ENCODE data around the gene FRMPD3.
"Not testable (repeated sequence)": the region's sequence is repeated elsewhere in the genome, so short reads cannot be mapped to it uniquely, and the experiment has no call there.

Gene FRMPD3
- total RNA-seq = 0 to 2.6 (median 0) reads per million in 17 experiments

DNA sequence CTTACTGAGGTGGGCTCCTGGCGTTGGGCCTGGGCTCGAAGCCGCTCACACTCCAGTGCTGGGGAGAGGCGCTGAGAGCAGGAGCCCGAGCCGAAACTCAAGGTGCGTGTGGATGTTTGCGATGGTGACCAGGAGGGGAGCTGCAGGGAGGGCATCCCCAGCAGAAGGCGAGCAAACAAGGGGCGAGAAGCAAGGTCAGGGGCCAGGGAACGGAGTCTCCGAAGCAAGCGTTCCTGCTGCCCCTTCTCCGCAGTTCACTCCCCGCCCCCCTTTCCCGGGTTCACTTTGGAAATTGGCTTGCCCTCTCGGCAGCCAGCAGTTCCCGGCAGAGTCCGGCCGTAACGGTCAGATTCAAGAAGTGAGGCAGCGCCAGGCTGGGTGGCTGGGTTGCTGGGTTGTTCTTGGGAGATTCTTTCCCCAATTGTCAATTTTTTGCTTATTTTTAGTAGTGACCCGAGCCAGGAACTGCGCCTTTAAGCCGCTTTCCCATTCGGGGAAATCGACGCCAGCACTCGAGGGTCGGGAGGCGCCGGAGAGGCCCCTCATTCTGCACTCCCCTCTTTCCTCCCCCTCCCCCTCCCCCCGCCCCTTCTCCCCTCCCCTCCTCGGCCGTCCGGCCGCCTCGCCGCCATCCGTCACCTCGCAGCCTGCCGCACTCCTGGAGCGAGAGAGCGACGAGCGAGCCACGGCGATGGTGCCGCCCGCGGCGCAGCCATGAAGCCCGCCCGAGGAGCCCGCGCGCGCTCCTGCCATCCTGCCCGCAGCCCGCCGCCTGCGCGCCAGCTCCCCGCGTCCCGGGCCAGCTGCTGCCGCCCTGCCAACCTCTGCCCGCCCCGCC is at the start of gene FRMPD3:
Gene FRMPD3 (plus strand): TSS at position 655 of the 838 bp plus-strand sequence. CDS start 76,937 bp downstream, outside the sequence.
- DNase-seq = peak in 1 of 4 experiments; percentile 2

DNA sequence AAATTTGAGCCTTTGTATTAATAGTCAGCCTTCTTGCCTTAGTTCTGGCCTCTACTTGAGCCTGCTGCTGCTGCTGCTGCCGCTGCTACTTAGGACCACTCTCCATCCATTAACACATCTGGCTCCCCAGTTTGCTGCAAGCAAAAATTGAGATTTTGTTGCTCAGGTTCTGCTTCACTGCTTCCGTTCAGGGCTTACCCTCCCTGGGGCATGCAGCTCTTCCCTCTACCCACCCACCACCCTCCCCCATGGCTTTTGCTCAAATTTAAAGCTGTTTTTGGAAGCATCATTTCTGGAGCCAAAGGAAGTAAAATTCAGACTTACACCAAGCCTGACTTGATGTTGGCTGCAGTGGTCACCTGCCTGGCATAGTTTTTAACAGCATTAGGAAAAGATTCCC is 28.9 kb upstream of the FRMPD3 start:
- DNase-seq = no peak

DNA sequence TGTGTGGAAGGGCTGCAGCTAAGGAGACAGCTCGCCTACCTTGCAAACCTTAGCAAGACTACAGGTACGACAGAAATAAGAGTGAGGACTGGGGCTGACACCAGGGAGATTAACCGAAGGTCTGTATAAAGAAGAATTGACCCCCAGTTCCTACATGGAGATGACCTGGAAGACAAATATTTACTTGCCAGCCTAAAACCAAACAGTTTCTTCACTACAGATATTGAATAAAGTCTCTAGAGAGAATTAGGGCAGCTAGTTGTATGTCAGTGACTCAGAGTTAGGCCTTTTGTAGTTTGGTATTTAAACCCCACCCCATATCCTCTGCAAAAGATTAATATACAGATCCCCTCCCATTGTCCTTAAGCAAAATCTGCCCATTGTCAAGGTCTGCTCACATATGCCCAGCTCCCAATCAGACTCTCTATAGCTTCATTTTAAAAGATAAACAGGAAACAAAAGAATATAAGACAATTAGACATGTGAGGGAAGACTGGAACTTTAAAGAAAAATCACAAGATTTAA is 28.1 kb upstream of the FRMPD3 start:
- no peak for DNase-seq

DNA sequence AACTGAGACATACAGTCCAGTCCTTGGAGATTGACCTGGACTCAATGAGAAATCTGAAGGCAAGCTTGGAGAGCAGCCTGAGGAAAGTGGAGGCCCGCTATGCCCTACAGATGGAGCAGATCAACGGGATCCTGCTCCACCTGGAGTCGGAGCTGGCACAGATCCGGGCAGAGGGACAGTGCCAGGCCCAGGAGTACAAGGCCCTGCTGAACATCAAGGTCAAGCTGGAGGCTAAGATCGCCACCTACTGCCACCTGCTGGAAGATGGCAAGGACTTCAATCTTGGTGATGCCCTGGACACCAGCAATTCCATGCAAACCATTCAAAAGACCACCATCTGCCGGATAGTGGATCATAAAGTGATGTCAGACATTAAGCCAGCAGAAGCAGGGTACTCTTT is 20.4 kb upstream of the FRMPD3 start:
- peak; percentile 37 to 51 (median 44) for DNase-seq

DNA sequence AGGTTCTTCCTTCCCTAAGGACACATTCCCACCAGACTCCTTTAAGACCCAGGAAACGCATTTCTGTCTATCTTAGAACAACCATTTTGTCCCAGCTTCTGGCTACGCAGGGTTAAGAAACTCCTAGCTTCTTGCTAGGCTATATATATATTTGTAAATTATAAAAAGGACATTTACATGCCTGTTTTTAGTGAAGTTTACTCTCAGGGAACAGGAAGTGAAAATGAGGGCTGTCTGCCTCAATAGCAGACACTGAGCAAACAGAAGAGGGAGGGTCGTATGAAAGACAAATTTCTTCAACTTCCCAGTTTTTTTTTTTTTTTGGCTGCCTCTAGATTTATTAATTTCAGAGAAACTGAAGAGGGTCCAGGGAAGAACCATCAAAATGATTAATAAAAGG is 9.3 kb upstream of the FRMPD3 start:
- peak in 1 of 4 experiments; percentile 0 for DNase-seq

DNA sequence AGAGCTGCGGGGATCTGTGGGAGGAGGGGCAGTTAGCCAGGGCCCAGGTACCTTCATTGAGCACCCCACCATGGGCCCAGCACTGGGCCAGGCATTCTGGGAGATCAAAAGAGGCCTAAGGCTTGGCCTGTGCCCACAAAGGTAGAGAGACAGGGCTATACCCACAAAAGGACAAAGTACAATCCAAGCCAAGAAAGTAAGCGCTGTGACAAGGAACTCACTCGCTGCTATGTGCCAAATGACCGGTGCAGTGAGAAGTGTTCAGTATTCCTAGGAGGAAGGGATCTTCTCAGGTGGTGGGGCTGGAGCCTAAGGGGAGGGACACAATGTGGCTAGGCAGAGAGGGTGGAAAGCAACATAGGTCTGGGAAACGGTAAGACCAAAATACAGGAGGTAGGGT is 8.8 kb upstream of the FRMPD3 start:
- no peak for DNase-seq

DNA sequence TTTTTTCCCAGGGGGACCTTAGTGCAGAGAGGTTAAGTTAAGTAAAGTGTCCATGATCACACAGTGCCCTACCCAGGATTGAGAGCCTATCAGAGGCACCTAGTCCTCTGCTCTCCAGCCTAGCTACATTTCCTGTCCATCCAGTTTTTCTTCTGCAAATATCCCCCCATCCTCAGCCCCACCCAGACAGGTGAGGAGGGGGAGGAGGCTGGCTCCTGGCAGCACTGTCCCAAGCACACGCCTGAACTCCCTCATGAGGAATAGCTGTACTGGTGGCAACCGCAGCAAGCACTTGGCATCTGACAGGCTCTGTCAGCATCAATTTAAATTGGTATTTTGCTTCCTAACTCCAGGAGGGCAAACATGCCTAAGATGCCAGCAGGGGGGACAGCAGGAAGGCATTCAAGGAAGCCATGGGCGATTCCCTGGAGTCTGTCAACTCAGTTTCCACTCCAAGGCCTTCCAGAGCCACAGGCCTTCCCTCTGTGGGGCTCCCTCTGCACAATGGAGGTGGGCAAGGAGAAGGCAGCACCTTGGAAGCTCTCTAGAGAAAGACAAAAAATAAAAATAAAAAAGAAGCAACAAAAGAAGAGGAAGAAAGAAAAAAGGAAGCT is 6.4 kb upstream of the FRMPD3 start:
- DNase-seq = no peak

DNA sequence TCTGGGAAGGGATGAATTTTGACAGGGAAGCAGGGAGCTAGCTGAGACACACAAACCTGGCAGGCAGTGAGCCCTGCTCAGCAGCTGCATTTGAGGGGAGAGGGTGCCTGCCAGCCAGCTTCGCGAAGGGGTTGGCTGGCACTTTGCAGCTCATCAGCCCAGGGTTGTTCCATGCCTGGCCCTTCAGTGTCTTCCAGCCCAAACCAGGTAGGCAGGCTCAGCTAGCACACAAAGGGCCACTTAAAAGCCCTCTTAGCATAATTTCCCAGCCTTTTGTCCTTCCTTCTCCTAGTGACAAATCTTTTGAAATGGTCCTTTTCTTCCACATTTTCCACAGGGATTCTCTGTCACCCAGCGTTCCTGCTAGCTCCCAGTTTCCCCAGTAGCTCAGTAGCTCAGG is 4.3 kb upstream of the FRMPD3 start:
- no peak for DNase-seq

DNA sequence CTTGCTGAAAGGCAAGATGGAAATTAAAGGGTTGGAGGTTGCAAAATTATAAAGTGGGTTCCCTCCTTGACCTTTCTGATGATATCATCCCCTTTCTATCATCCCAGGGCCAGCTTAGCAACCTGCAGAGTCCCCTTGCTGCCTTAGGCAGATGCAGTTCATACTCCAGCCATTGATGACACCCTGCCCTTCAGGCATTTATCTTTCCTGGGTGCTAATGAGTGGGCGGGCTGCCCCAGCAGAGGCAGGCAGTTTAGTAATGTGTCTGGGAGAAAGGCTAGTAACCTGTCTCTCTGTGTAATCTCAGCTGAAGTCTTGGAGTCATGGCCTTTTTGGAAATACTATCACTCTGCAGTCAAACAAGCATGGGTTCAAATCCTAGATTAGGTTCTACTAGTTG is 3.8 kb upstream of the FRMPD3 start:
- no peak for DNase-seq

DNA sequence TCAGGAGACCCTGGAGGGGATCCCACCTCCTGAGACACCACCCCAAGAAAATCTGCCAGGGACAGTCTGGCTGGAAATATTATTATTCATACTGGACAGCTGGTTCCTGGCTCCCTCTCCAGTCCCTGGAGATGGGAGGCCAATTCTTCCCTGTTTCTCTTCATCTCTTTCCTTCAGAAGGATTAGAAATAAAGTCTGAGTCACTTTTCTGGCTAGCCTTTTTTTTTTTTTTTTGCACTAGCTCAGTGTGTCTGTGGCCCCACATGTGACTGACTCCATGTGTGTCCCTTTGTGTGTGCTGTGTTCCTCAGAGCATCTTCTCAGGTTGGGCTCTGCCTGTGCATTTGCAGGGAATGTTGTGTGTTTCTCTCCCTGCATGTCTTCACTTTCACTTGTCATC is 1.8 kb upstream of the FRMPD3 start:
- DNase-seq = no peak

DNA sequence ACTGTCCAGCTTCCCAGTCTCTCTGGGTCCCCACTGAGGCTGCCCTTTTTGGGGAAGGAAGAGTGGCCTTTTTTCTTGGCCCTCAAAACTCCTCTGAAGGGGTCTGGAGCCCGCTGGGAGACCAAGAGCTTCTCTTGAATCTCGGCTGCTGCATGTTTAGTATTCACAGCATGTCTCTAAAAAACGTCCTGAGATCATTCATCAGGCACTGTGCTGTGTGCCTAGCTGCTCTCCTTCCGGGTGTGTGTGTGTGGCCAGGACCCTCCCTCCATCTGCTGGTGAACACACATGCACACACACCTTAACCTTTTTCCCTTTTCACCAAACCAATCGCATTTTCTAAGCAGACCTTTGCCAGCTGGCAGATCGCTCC is 841 bp upstream of the FRMPD3 start:
- DNase-seq = no peak

DNA sequence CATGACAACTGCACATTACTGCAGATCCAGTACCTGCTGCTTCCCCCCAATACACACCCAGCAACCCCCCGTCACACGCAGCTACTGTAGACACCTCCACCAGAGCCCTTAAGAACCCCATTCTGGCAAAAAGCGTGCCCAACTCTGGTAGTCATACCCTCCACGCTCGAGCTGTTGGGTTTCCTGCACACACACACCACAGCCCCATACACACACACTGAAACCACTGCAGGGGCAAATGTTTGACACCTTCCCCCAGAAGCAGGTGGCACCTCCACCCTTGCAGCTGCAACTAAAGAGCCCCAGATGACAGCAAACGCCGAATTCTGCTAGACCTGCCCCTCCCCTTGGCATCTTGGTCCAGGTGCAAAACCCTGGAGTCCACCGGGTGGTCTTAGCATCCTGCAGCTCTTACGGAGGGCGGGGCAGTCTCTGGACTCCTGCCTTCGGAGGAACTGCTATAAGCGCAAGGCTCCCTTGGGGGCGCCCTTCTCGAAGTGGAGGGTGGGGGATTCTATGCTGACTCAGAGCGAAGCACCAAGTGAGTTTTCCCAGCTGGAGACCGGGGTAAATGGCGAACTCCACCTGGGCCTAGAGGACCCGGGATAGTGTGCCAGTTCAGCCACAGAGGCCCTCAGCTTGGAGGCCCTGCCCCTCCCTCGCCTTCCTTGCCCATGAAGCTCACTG is 1.5 kb downstream of the FRMPD3 start:
- no peak for DNase-seq

DNA sequence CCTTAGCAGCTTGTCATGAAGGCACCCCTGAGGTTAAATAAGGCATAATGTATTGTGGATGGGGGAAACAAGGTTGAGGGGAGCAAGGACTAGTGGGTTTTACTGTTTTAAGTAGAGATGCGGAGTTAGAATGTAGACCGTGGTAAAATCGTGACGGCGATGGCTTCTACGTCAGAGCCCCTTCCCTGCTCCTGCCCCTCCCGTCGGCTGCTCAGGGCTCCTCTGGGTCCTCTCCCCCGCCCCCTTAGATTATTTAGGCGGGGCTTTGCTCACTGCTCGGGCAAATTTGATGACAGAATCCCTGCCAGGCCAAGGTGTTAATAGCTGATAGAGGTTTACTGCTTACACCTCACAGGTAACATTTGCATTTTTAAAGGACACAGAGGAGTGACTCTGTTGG is 2.3 kb downstream of the FRMPD3 start:
- DNase-seq = no peak

DNA sequence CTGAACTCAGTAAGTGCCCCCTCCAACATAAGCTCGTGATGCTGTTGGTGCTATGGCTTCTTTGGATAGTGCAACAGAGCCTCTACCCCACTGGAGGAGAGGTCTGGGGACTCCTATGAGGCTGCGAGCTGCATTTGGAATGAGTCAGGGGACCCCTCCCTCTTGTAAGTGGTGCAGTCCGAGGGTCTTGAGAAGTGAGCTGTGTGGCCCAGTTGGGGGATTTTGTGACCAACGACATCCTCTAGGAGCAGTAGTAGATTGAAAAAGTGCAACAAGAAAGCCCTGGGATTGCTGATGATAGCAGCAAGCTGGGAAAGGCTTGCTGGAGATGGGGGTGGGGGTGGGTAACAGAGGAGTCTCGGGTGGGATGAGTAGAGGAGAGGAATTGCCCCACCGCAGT is 3.1 kb downstream of the FRMPD3 start:
- DNase-seq = no peak

DNA sequence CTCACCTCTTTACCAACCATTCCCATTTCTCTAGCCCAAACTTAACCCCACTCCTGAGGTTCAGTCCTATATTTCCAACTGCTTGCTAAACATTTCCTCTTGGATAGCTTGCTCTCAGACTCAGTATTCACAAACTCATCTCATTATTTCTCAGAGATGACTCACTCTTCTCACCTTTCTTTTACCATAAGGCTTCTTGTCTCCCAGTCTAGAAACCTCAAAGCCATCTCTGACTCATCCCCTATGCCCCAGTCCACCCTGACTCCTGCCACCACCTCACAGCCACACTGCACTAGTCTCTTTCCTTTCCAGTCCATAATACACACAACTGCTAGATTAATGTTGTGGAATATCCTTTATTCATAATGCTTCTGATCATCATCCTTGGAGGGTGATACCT is 4.8 kb downstream of the FRMPD3 start:
- DNase-seq = no peak

DNA sequence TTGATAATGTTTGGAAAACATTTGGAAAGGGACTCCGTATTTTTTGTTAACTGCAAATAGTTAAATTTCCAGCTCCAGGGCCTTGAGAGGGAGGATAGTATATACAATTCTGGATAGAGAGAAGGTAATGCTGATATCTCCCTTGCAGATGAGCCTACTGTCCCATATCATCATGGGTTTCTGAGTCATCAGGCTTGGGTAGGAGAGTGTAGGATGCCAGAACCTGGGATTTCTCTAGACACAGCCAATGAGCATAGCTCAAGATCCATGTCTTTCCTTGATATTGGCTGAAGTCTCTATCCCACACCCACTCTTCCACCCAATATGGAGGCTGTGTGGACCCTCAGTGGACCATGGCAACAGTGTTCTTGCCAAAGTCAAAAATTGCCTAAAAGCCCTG is 7.8 kb downstream of the FRMPD3 start:
- DNase-seq = no peak

DNA sequence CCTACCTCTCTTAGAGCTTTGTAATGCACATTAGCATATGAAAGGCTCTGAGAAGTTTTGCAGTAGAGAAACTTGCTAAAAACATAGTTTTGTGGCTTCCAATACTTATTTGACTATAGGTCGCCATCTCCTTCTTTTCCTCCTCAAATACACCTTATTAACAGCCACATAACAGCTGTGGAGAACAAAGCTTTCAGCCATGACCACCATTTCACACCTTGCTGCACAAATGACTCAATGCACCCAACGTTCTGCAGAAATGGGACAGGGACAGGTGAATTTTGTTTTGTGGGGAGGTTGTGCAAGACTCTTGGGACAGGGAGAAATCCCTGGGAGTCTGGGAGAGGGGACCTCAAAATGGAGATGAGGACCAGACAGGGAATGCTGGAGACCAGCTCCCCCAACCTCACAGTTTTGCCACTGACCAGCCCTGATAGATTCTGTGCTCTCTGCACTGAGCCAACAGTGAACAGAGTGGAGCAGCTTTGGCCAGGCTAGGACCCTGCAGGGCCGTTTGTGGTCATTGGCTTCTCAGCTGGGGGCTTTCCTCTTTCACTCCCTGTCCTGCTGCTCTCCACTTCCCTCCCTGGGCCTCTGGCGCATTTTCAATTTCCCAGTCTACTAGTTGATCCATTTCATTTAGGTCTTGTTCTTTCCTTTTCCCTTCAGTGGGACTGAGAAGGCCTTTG is 16.6 kb downstream of the FRMPD3 start:
- no peak for DNase-seq

DNA sequence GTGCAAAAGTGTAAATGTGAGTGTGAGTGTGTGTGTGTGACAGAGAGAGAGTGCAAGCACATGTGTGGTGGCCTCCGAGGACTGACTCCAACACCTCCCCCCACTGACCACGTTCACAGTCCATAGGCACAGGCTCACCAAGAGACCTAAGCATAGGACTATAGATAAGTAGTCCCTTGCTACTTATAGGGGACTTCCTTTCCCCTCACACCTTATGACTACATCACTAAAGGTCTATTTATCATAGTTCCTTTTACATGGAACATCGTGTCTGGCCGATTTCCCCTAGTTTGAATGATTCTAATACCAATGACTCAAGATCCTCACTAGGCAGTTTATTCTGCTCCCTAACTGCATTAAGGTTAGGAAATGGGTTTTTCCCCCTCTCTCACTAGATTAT is 17.8 kb downstream of the FRMPD3 start:
- no peak for DNase-seq

DNA sequence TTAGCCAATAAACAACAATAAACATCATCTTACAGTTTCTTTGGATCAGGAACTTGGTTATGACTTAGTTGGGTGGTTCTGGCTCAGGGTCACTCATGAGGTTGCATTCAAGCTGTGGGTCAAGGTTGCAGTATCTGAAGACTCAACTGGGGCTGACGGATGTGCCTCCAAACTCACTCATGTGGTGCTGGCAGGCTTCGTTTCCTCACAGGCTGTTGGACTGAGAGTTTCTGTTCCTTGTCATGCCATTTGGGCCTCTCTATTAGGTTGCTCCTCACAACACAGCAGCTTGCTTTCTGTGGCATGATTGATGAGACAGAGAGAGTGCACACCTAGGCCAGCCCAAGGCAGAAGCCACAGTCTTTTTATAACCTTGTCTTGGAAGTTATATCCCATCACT is 20.7 kb downstream of the FRMPD3 start:
- DNase-seq = no peak

DNA sequence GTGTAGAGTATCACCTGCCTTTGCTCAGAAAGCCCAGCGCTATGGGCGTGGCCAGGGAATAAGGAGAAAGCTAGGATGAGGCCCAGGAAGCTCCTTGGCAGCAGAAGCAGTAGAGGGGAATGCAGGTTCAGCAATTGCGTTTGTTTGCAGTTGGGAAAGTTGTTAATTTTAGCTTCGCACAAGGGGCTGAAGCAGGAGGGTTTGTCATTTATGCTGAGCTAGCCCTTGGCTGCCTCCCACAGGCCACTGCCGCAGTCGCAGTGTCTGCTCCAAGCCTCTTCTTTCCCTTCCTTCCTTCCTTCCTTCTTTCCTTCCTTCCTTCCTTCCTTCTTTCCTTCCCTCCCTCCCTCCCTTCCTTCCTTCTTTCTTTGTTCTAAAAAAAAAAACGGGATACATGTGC is 21.5 kb downstream of the FRMPD3 start:
- no peak for DNase-seq

DNA sequence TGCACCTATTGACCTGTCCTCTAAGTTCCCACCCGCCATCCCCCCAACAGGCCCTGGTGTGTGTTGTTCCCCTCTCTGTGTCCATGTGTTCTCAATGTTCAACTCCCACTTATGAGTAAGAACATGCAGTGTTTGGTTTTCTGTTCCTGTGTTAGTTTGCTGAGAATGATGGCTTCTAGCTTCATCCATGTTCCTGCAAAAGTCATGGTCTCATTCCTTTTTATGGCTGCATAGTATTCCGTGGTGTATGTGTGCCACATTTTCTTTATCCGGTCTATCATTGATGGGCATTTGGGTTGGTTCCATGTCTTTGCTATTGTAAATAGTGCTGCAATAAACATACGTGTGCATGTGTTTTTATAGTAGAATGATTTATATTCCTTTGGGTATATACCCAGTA is 22.0 kb downstream of the FRMPD3 start:
- DNase-seq = not testable (repeated sequence)

DNA sequence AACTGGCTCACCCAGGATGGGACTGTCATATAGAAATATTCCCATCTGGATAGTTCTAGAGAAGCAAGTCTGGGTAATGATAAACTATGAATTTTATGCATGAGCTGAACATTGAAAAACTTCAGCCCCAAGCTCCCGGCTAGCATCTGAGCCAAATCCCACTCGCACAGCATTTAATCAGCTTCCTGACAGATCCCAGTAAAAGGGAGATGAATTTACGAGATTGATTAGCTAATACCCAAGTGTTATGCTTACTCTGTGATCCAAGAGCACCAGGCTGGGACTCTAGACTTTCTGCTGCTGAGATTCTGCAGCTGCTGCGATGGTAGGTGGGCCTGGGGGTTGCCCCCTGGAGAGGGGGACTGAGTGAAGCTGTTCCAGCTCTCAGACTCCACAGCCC is 28.0 kb downstream of the FRMPD3 start:
- DNase-seq = no peak

DNA sequence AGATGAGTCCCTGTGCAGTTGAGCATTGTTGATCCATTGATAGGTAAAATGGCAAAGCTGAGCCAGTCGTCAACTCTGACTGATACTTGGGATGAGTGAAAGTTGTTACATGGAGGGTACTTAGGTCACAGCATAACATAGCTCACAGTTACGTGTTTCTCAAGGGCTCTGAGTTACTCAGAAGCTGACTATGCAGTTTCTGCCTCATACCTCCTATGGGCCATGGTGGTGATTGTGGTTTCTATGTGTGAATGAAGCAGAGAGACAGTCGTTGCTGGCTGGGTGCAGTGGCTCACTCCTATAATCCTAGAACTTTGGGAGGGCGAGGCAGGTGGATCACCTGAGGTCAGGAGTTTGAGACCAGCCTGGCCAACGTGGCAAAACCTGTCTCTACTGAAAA is 30.8 kb downstream of the FRMPD3 start:
- DNase-seq = no peak
